Gastrocnemius medialis (tissue), 4 donors: ENCODE measurements around the gene F5. TPM values are rescaled to one million over a fixed set of nuclear protein-coding genes. Genes with fewer than 3 reads are reported as not detected.

Experiments used
- ATAC-seq, 2 donors: fragments of 150-250 bp; one replicate each; pipeline ENCODE4 v1.9.1; 2016
- DNase-seq, 2 donors: peaks; one replicate each; pipeline ENCODE4 v3.0.0-alpha.2; 2019
- H3K27ac ChIP-seq, 4 donors: fragments of 200-600 bp; sonication (generic); 1 replicate in 1 of 4; 2 replicates in 3 of 4; pipeline ENCODE4 v1.5.1; 2016 to 2018; ENCODE audit warnings: mild to moderate bottlenecking in 2 of 4, moderate library complexity in 1 of 4
- H3K27me3 ChIP-seq, 3 donors: fragments of 200-600 bp; sonication (generic) in 2 of 3; 1 replicate in 1 of 3; 2 replicates in 2 of 3; pipeline versions ENCODE4 v1.5.1 to v1.6.0; 2016 to 2019; ENCODE audit warnings: mild to moderate bottlenecking in 1 of 3, moderate library complexity in 1 of 3
- H3K36me3 ChIP-seq, 2 donors: fragments of 200-600 bp; sonication (generic) in 1 of 2; one replicate each; pipeline ENCODE4 v1.5.1; 2017 to 2018
- H3K4me1 ChIP-seq, 2 donors: fragments of 200-600 bp; sonication (generic) in 1 of 2; one replicate each; pipeline ENCODE4 v1.5.1; 2016 to 2017; ENCODE audit warnings: mild to moderate bottlenecking in 2 of 2
- H3K4me3 ChIP-seq, 4 donors: fragments of 200-600 bp; sonication (generic) in 3 of 4; 1 replicate in 1 of 4; 2 replicates in 3 of 4; pipeline ENCODE4 v1.5.1; 2016 to 2019; ENCODE audit warnings: mild to moderate bottlenecking in 2 of 4
- H3K9me3 ChIP-seq, 3 donors: fragments of 200-600 bp; sonication (generic) in 2 of 3; 1 replicate in 1 of 3; 2 replicates in 2 of 3; pipeline ENCODE4 v1.5.1; 2016 to 2019
- CTCF ChIP-seq, 5 experiments: fragments of 450-650 bp in 3 of 5; fragments of 200-600 bp in 2 of 5; sonication (generic) in 2 of 5; IDR thresholded peaks in 4 of 5; conservative IDR thresholded peaks in 1 of 5; 1 replicate in 4 of 5; 2 replicates in 1 of 5; pipeline ENCODE4 v1.5.1; 2016 to 2019; ENCODE audit warnings: antibody characterized with exemption in 5 of 5, mild to moderate bottlenecking in 3 of 5, moderate library complexity in 3 of 5
- POLR2A ChIP-seq, 2 donors: fragments of 450-650 bp; IDR thresholded peaks; one replicate each; pipeline ENCODE4 v1.6.1; 2017; ENCODE audit warnings: antibody characterized with exemption in 2 of 2, mild to moderate bottlenecking in 2 of 2, moderate library complexity in 2 of 2
- in situ Hi-C, 4 donors: fragments of 200-750 bp; cut with MboI; loops; one replicate each; pipeline versions ENCODE4 v1.15.0 to v1.8.0; 2017; ENCODE audit warnings: low sequenced_read_pairs in 4 of 4
- intact Hi-C: fragments of 100-400 bp; cut with DNase I; formaldehyde crosslinking; loops from one replicate; pipeline ENCODE4 v1.15.1; 2023; ENCODE audit warnings: low total_unique reads
- total RNA-seq, 4 donors: library from RNA; depleted of rRNA; stranded (reverse); fragments of >200 nt; gene quantifications; one replicate each; pipeline versions ENCODE4 v1.1.0 to v1.2.3, GENCODE V29; 2016

Gene F5
- total RNA-seq, 4 donors from 2014 or later = 0.07 to 0.68 (median 0.22) TPM

GRCh38 chr1:169548282-169548681, 38.0 kb downstream of the F5 start:
- ATAC-seq = no peak
- in situ Hi-C loops = loop anchor here (5.0 to 25.0 kb wide), 6 partner anchors 61 to 1211 kb away; partner anchors contain the start of genes BLZF1 (in 1 of the 4), NME7 (in 1 of the 4) and SLC19A2 (in 1 of the 4)

GRCh38 chr1:169546087-169546995, 39.9 kb downstream of the F5 start:
- H3K9me3 ChIP-seq = no peaks in the 10 kb centered on the region
- peak; percentile 34 to 38 for DNase-seq
- intact Hi-C loops (loop anchor here (1.0 to 10.0 kb wide), 5 partner anchors 59 to 1202 kb away; partner anchors contain the start of genes NME7 and SLC19A2), in situ Hi-C loops (loop anchor here (5.0 to 25.0 kb wide), 6 partner anchors 59 to 1209 kb away; partner anchors contain the start of genes BLZF1 (in 1 of the 4), NME7 (in 1 of the 4) and SLC19A2 (in 1 of the 4))
- H3K4me1 ChIP-seq = no peaks in the 10 kb centered on the region
- ATAC-seq = peak; percentile 84 to 94
- H3K4me3 ChIP-seq = no peak overlapping the region
- no peak overlapping the region for H3K27ac ChIP-seq
- no peak for TF ChIP-seq POLR2A (IDR thresholded peaks at IDR 0.05)
- peak; percentile 77 to 85 (median 80) for TF ChIP-seq CTCF (IDR thresholded peaks at IDR 0.05 in 4 of 5, conservative IDR thresholded peaks at IDR 0.05 in 1 of 5)
- H3K36me3 ChIP-seq = no peaks in the 10 kb centered on the region
- no peaks in the 10 kb centered on the region for H3K27me3 ChIP-seq

More at GRCh38 chr1:169548282-169548681, 38.0 kb downstream of the F5 start:
- TF ChIP-seq CTCF (IDR thresholded peaks at IDR 0.05 in 4 of 5, conservative IDR thresholded peaks at IDR 0.05 in 1 of 5) (no peak), POLR2A (IDR thresholded peaks at IDR 0.05) (no peak)
- H3K9me3 ChIP-seq = no peaks in the 10 kb centered on the region
- H3K27me3 ChIP-seq = no peaks in the 10 kb centered on the region
- intact Hi-C loops = loop anchor here (5.0 to 10.0 kb wide), 3 partner anchors 61 to 1203 kb away; partner anchors contain the start of gene SLC19A2
- no peak overlapping the region for H3K4me3 ChIP-seq
- H3K36me3 ChIP-seq = no peaks in the 10 kb centered on the region
- H3K4me1 ChIP-seq = no peaks in the 10 kb centered on the region
- no peak overlapping the region for H3K27ac ChIP-seq
- no peak for DNase-seq

DNA sequence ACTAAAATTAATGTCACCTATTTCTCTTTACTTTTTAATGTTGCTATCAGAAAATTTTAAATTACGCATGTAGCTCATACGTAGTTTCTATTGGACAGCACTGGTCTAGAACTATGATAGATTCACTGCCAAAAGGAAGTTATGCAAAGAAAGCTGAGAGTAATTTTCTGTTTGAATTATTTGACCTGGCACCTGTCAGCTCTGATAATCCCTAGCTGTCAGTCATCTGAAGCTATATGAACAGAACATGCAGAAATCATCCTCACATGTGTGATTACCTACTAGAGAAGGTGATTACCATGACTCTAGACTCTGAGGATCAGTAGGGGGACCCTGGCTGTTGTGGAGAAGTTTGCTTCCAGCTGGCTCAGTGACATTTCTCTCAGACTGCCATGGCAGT, 40.8 kb downstream of the F5 start:
- H3K36me3 ChIP-seq = no peaks in the 10 kb centered on the region
- in situ Hi-C loops (loop anchor here (5.0 to 25.0 kb wide), 6 partner anchors 58 to 1208 kb away; partner anchors contain the start of genes BLZF1 (in 1 of the 4), NME7 (in 1 of the 4) and SLC19A2 (in 1 of the 4)), intact Hi-C loops (loop anchor here (5.0 to 10.0 kb wide), 3 partner anchors 58 to 1201 kb away; partner anchors contain the start of gene SLC19A2)
- TF ChIP-seq POLR2A (IDR thresholded peaks at IDR 0.05) (no peak), CTCF (IDR thresholded peaks at IDR 0.05 in 4 of 5, conservative IDR thresholded peaks at IDR 0.05 in 1 of 5) (no peak)
- ATAC-seq (no peak), DNase-seq (no peak)
- H3K4me1 ChIP-seq = no peaks in the 10 kb centered on the region
- no peak overlapping the region for H3K27ac ChIP-seq
- no peak overlapping the region for H3K4me3 ChIP-seq
- no peaks in the 10 kb centered on the region for H3K9me3 ChIP-seq
- H3K27me3 ChIP-seq = no peaks in the 10 kb centered on the region

GRCh38 chr1:169538998-169539871, 47.0 kb downstream of the F5 start:
- in situ Hi-C loops = loop anchor here in 3 of 4 donors (10.0 to 25.0 kb wide), 3 partner anchors 64 to 1202 kb away; no protein-coding TSS in a partner anchor
- intact Hi-C loops = no loop called here
- ATAC-seq (no peak), DNase-seq (no peak)
- no peaks in the 10 kb centered on the region for H3K9me3 ChIP-seq
- no peak overlapping the region for H3K4me3 ChIP-seq
- no peaks in the 10 kb centered on the region for H3K27me3 ChIP-seq
- no peak overlapping the region for H3K27ac ChIP-seq
- TF ChIP-seq POLR2A (IDR thresholded peaks at IDR 0.05) (no peak), CTCF (IDR thresholded peaks at IDR 0.05 in 4 of 5, conservative IDR thresholded peaks at IDR 0.05 in 1 of 5) (no peak)
- H3K4me1 ChIP-seq = no peaks in the 10 kb centered on the region
- H3K36me3 ChIP-seq = no peaks in the 10 kb centered on the region
